IPS-18c (cell line): ENCODE results near the gene ADO.

Experiments used
- H3K4me3 ChIP-seq: 2 replicates; pipeline ENCODE4 v1.7.0; 2013; ENCODE audit warnings: low read depth, mild to moderate bottlenecking, low read length, moderate library complexity; ENCODE audit not compliant: insufficient read depth
- H3K9me3 ChIP-seq: one replicate; pipeline ENCODE4 v1.6.1; 2013; ENCODE audit warnings: mild to moderate bottlenecking, low read length, moderate library complexity; ENCODE audit not compliant: control insufficient read depth, insufficient read depth

The ADO gene

GRCh38 chr10:62788861-62789467, 15.6 kb upstream of the ADO start:
- Histone ChIP-seq H3K9me3 (no peaks in the 10 kb centered on the region), H3K4me3 (no peak overlapping the region)

DNA sequence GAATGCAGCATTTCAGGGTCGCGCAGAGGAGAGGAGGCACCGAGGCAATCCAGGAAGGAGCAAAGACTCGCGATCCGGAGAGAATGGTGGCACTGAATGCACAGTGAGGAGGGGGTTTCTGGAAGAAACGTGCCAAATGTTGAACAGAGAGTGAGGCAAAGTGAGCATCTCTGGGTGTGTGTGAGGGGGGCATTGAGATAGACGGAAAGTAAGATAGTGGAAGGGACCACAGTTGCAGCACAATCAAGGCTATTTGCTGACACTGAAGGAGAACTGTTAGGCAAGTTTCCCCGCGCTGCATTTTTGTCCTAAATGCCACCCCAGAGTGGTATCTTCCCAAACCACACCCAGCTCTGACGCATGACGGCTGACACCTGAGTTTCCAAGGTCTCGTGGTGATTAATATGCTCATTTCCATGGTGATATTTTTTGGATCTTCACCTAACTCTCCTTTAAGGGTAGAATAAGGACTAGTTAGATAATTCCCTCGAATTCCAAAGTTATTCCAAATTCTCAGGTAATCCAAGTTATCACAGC, 14.4 kb upstream of the ADO start:
- H3K9me3 ChIP-seq, result no peaks in the 10 kb centered on the region
- H3K4me3 ChIP-seq, result no peak overlapping the region

DNA sequence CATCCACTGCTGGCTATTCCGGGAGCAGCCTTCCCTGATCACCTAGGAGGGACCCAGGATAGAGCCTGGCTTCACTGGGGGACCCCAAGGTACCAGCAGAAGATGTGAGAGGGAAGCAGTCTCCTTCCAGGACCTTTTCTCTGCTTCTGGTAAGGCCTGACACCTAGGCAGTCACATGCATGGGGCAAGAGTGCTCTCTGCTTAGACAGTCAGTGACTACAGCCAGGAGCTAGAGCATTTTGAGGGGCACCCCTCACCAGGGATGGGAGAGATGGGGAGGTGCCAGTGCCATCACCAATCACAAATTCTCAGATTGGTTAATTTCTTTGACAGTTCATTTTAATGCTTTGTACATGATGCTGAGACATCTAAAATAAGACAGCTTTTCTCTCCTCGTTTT, 13.9 kb upstream of the ADO start:
- no peaks in the 10 kb centered on the region for H3K9me3 ChIP-seq

GRCh38 chr10:62792261-62792660, 12.3 kb upstream of the ADO start:
- Histone ChIP-seq H3K4me3 (no peak overlapping the region), H3K9me3 (no peaks in the 10 kb centered on the region)

More for the DNA sequence above, 13.9 kb upstream of the ADO start:
- no peak overlapping the region for H3K4me3 ChIP-seq

- Histone ChIP-seq H3K9me3 (no peaks in the 10 kb centered on the region), H3K4me3 (no peak overlapping the region)
Measured at GRCh38 chr10:62794306-62794705, 10.2 kb upstream of the ADO start.

GRCh38 chr10:62795100-62795499, 9.4 kb upstream of the ADO start:
- H3K4me3 ChIP-seq, result no peak overlapping the region

GRCh38 chr10:62795762-62796161, 8.8 kb upstream of the ADO start:
- H3K4me3 ChIP-seq, result no peak overlapping the region
- H3K9me3 ChIP-seq, result no peaks in the 10 kb centered on the region

More at GRCh38 chr10:62795100-62795499, 9.4 kb upstream of the ADO start:
- no peaks in the 10 kb centered on the region for H3K9me3 ChIP-seq

DNA sequence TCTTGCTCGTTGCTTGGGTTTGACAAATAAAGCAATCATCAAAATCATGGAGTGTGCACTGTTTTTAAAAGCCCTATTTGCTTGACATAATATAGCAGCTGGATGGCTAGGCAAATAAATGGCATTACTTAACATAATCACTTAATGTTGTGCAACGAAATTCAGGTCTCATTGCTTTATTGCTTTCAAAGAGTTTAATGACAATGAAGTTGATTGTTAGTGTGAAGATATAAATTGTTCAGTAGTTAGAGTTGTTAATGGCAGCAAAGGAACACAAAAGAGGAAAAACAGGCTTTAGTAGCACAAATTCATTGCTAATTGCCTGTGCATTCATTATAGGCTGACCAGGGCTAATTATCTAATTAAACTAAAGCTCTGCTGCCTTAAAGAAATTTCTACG, 7.6 kb upstream of the ADO start:
- H3K9me3 ChIP-seq, result no peaks in the 10 kb centered on the region
- no peak overlapping the region for H3K4me3 ChIP-seq

GRCh38 chr10:62801871-62802270, 2.6 kb upstream of the ADO start:
- no peak overlapping the region for H3K4me3 ChIP-seq
- H3K9me3 ChIP-seq, result no peaks in the 10 kb centered on the region

DNA sequence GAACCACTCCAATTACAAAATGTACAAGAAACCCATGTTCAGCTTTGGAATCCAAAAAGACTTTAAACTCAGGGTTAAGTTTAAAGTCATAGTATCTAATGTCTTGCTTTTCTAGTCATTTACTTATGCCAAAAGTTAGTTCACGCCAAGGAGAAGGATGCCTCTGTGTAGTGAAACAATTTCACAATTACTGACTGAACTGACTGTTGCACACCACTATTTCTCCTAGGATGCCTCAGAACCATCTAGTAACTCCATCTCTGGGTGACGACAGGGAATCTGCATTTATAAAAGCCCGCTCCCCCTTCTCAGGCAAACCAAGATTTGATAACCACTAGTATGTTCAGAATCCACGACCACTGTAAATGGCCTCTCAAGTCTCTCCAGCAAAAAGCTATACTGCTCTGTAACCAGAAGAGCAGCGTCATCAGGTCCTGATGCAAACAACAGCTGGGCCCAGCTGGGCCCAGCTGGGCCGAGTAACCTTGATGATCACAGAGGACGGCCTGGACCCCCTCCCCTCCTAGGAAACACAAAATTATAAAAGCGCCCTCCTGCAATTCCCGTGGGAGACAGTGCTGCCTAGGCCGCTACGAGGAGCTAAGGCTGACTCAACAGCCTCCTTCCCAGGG, 680 bp upstream of the ADO start:
- no peaks in the 10 kb centered on the region for H3K9me3 ChIP-seq
- peak overlapping the region; percentile 89 for H3K4me3 ChIP-seq

DNA sequence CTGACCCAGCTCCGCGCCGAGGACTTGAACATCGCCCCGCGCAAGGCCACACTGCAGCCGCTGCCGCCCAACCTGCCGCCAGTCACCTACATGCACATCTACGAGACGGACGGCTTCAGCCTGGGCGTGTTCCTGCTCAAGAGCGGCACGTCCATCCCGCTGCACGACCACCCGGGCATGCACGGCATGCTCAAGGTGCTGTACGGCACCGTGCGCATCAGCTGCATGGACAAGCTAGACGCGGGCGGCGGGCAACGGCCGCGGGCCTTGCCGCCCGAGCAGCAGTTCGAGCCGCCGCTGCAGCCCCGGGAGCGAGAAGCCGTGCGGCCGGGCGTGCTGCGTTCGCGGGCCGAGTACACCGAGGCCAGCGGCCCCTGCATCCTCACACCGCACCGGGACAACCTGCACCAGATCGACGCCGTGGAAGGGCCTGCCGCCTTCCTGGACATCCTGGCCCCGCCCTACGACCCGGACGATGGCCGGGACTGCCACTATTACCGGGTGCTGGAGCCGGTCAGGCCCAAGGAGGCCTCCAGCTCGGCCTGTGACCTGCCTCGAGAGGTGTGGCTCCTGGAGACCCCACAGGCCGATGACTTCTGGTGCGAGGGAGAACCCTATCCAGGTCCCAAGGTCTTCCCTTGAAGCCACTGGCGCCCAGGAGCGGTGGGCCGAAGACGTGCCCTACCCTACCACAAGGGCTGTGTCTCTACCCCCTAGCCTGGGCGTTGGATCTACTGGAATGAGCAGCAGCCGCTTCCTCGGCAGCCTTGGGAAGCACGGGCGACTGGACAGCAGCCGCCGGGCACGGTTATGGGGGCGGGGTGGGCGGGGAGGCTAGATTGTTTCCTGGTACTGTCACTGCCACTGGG, 945 bp downstream of the ADO start:
- H3K4me3 ChIP-seq, result peak overlapping the region; percentile 89
- H3K9me3 ChIP-seq, result no peaks in the 10 kb centered on the region

- no peaks in the 10 kb centered on the region for H3K9me3 ChIP-seq
- peak overlapping the region; percentile 89; the same call in 1 of the 2 replicates for H3K4me3 ChIP-seq
Measured at GRCh38 chr10:62806251-62806650, 1.7 kb downstream of the ADO start.

- H3K4me3 ChIP-seq, result no peak overlapping the region
Measured at GRCh38 chr10:62810156-62810902, 5.8 kb downstream of the ADO start.

GRCh38 chr10:62811159-62811875, 6.8 kb downstream of the ADO start:
- Histone ChIP-seq H3K4me3 (no peak overlapping the region), H3K9me3 (no peaks in the 10 kb centered on the region)

More at GRCh38 chr10:62810156-62810902, 5.8 kb downstream of the ADO start:
- H3K9me3 ChIP-seq, result no peaks in the 10 kb centered on the region

- H3K4me3 ChIP-seq, result no peak overlapping the region
Measured at GRCh38 chr10:62812672-62813439, 8.3 kb downstream of the ADO start.

DNA sequence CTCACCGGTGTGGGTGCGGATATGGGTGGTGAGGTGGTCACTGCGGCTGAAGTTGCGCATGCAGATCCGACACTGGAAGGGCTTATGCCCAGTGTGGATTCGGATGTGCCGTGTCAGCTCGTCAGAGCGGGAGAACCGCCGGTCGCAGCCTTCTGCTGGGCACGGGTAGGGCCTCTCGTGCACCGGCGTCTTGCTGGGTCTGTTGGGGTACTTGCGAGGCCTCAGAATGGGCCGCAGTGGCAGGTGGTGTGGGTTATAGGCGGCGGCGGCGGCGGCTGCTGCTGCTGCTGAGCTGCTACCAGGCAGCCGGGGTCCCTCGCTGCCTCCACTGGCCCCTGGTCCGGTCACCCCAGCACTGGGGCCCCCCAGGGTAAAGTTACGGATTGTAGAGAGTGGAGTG, 8.9 kb downstream of the ADO start:
- Histone ChIP-seq H3K9me3 (no peaks in the 10 kb centered on the region), H3K4me3 (no peak overlapping the region)

More at GRCh38 chr10:62812672-62813439, 8.3 kb downstream of the ADO start:
- no peaks in the 10 kb centered on the region for H3K9me3 ChIP-seq
